Right cardiac atrium (tissue), 5 donors: ENCODE results near the gene LDLRAD4. TPM values are rescaled to one million over a fixed set of nuclear protein-coding genes. Genes with fewer than 3 reads are reported as not detected.

Experiments used
- ATAC-seq, 2 donors: fragments of 200-7000 bp; cut with Tn5 transposase; one replicate each; pipeline versions ENCODE4 v1.8.0 to v1.9.1; 2020; ENCODE audit warnings: moderate library complexity in 2 of 2, mild to moderate bottlenecking in 1 of 2
- DNase-seq, 3 donors: peaks; one replicate each; pipeline ENCODE4 v3.0.0-alpha.2; 2020
- H3K27ac ChIP-seq: one replicate; pipeline ENCODE4 v1.5.1; 2013; ENCODE audit warnings: mild to moderate bottlenecking, low read length, control low read depth, moderate library complexity
- H3K27me3 ChIP-seq: one replicate; pipeline ENCODE4 v1.6.1; 2013; ENCODE audit not compliant: control insufficient read depth, insufficient read depth
- H3K4me1 ChIP-seq: one replicate; pipeline ENCODE4 v1.6.1; 2013; ENCODE audit warnings: low read length; ENCODE audit not compliant: control insufficient read depth, insufficient read depth
- H3K4me3 ChIP-seq: one replicate; pipeline ENCODE4 v1.5.1; 2013; ENCODE audit warnings: low read length, control low read depth
- H3K9me3 ChIP-seq: one replicate; pipeline ENCODE4 v1.6.1; 2013; ENCODE audit warnings: low read length; ENCODE audit not compliant: control insufficient read depth
- WGBS: extraction: QIAGEN DNeasy Blood & Tissue Kit; methylation state at CpG from one replicate; pipeline ENCODE4 v1.1.7; 2013; 5-methylcytosine and 5-hydroxymethylcytosine counted together
- intact Hi-C, 4 donors: fragments of 100-400 bp; cut with DNase I; formaldehyde crosslinking; loops; one replicate each; pipeline versions ENCODE4 v1.11.0 to v1.14.0; 2022 to 2023
- polyA plus RNA-seq: library from polyadenylated mRNA; stranded (reverse); fragments of 200-250 nt; gene quantifications from one replicate; pipeline ENCODE4 v1.2.3, GENCODE V29; 2013
- total RNA-seq, 4 donors: library from RNA; stranded (reverse); fragmentation: NEBNext Ultra II Directional; extraction: Animal tissue kit (Norgen Biotek cat#: 25700); gene quantifications; one replicate each; pipeline ENCODE4 v1.2.1, GENCODE V29; 2021
- donor health status: healthy with polysubstance abuse.
- donor health status: DM: no; HTN: yes; CAD: no.
- donor health status: DM: no; HTN: no; CAD: no.
- donor health status: DM: no; HTN: yes; CAD: no; lungs with severe emphysema.
- donor health status: DM: yes; HTN: yes; CAD: no.

The LDLRAD4 gene
- total and polyA plus RNA-seq, 5 donors: 25.7 to 159 (median 68.1) TPM

GRCh38 chr18:13246591-13246990, 28.0 kb downstream of the LDLRAD4 start:
- intact Hi-C loops: no loop called here
- Histone ChIP-seq H3K4me1 (peaks cover 4% of the 10 kb centered on the region), H3K27me3 (no peaks in the 10 kb centered on the region), H3K4me3 (no peak overlapping the region), H3K27ac (no peak overlapping the region), H3K9me3 (no peaks in the 10 kb centered on the region)
- DNase-seq (no peak), ATAC-seq (no peak)
- WGBS: 97% methylated on average over 3 of the region's 3 CpGs

GRCh38 chr18:13247506-13247905, 28.9 kb downstream of the LDLRAD4 start:
- ATAC-seq (no peak), DNase-seq (no peak)
- WGBS: 98% methylated on average over 14 of the region's 14 CpGs
- Histone ChIP-seq H3K4me3 (no peak overlapping the region), H3K4me1 (peaks cover 4% of the 10 kb centered on the region), H3K9me3 (no peaks in the 10 kb centered on the region), H3K27ac (no peak overlapping the region), H3K27me3 (no peaks in the 10 kb centered on the region)
- intact Hi-C loops: no loop called here

GRCh38 chr18:13252686-13253410, 34.3 kb downstream of the LDLRAD4 start:
- H3K4me3 ChIP-seq: no peak overlapping the region
- no peaks in the 10 kb centered on the region for H3K27me3 ChIP-seq
- intact Hi-C loops: no loop called here
- 80% methylated on average over 15 of the region's 15 CpGs for whole genome bisulfite sequencing
- DNase-seq (no peak), ATAC-seq (no peak)
- no peaks in the 10 kb centered on the region for H3K4me1 ChIP-seq
- H3K27ac ChIP-seq: no peak overlapping the region
- H3K9me3 ChIP-seq: no peaks in the 10 kb centered on the region

- ATAC-seq (peak; percentile 17 to 35), DNase-seq (no peak)
- 84% methylated on average over 26 of the region's 26 CpGs for WGBS
- no peaks in the 10 kb centered on the region for H3K27me3 ChIP-seq
- H3K9me3 ChIP-seq: no peaks in the 10 kb centered on the region
- H3K4me3 ChIP-seq: no peak overlapping the region
- peaks cover 1% of the 10 kb centered on the region for H3K4me1 ChIP-seq
- H3K27ac ChIP-seq: no peak overlapping the region
- intact Hi-C loops: no loop called here
These were observed 35.5 kb downstream of the LDLRAD4 start for GRCh38 chr18:13253786-13254688.

GRCh38 chr18:13254971-13255927, 36.7 kb downstream of the LDLRAD4 start:
- ATAC-seq (no peak), DNase-seq (no peak)
- Histone ChIP-seq H3K27ac (no peak overlapping the region), H3K4me1 (peaks cover 8% of the 10 kb centered on the region), H3K4me3 (no peak overlapping the region), H3K27me3 (no peaks in the 10 kb centered on the region), H3K9me3 (no peaks in the 10 kb centered on the region)
- 93% methylated on average over 11 of the region's 11 CpGs for WGBS
- intact Hi-C loops: no loop called here

- H3K4me3 ChIP-seq: no peak overlapping the region
- ATAC-seq (no peak), DNase-seq (no peak)
- no peak overlapping the region for H3K27ac ChIP-seq
- H3K9me3 ChIP-seq: no peaks in the 10 kb centered on the region
- no peaks in the 10 kb centered on the region for H3K27me3 ChIP-seq
- 79% methylated on average over 18 of the region's 18 CpGs for whole genome bisulfite sequencing
- H3K4me1 ChIP-seq: peaks cover 13% of the 10 kb centered on the region
- intact Hi-C loops: no loop called here
These were observed 38.1 kb downstream of the LDLRAD4 start for GRCh38 chr18:13256444-13257305.

- H3K4me1 ChIP-seq: peaks cover 13% of the 10 kb centered on the region
- DNase-seq (no peak), ATAC-seq (no peak)
- no peak overlapping the region for H3K27ac ChIP-seq
- H3K4me3 ChIP-seq: no peak overlapping the region
- intact Hi-C loops: no loop called here
- H3K27me3 ChIP-seq: no peaks in the 10 kb centered on the region
- no peaks in the 10 kb centered on the region for H3K9me3 ChIP-seq
- WGBS: 91% methylated on average over 8 of the region's 8 CpGs
These were observed 38.9 kb downstream of the LDLRAD4 start for GRCh38 chr18:13257361-13257980.

- Histone ChIP-seq H3K27ac (no peak overlapping the region), H3K4me1 (peaks cover 13% of the 10 kb centered on the region), H3K27me3 (no peaks in the 10 kb centered on the region), H3K4me3 (no peak overlapping the region), H3K9me3 (no peaks in the 10 kb centered on the region)
- intact Hi-C loops: no loop called here
- ATAC-seq (peak in 1 of 2 donors; percentile 40), DNase-seq (no peak)
- 46% methylated on average over 6 of the region's 6 CpGs for WGBS
These were observed 40.4 kb downstream of the LDLRAD4 start for GRCh38 chr18:13258921-13259320.

GRCh38 chr18:13259701-13260100, 41.1 kb downstream of the LDLRAD4 start:
- H3K27ac ChIP-seq: no peak overlapping the region
- H3K4me1 ChIP-seq: peaks cover 13% of the 10 kb centered on the region
- ATAC-seq (no peak), DNase-seq (no peak)
- 60% methylated on average over 7 of the region's 7 CpGs for WGBS
- no peaks in the 10 kb centered on the region for H3K9me3 ChIP-seq
- intact Hi-C loops: no loop called here
- no peak overlapping the region for H3K4me3 ChIP-seq
- H3K27me3 ChIP-seq: no peaks in the 10 kb centered on the region
